ENCODE data around the gene NFE2L3.

Gene NFE2L3

DNA sequence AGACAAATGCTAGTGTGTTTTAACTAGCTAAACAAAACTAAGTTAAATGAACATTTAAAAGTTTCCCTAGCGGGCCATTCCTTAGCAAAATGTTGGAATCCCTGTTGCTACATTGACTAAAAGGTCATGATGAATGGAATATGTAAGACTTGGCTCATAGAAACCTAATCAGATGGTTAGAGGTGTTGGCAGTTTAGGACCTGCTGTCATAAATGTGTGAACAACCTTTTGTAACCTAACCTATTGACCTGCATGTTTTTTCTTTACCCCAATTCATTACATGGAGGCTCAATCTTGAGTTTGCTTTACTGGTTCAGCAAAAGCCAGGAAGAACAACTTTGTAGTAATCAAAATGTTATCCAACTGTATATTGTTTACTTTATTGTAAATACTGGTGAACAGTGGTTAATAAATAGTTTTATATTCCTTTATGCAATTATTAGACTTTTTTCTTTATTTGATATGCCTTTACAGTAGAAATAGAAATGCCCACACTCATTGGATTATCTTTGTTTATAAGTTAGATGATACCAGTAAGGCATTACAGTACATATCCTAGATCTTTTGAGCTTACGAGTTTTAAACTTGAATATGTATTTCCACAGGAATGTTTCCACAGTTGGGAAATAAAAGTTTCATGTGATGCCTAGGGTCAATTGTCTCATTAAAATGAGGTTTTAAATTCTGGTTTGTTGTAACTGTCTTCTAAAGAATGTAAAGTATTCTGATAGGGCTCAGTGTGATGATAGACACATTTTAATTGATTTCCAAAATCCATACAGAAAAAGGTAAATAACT lies 61.1 kb downstream of the NFE2L3 start:
- Histone ChIP-seq H3K4me3 (ENCODE audit: insufficient read length, low read depth) (no peak overlapping the region), H3K4me1 (ENCODE audit: insufficient read depth, insufficient read length) (no peaks in the 10 kb centered on the region), H3K27me3 (ENCODE audit: insufficient read depth, insufficient read length) (no peaks in the 10 kb centered on the region), H3K36me3 (ENCODE audit: insufficient read depth, insufficient read length, low read length) (peaks cover 54% of the 10 kb centered on the region), H3K9me3 (ENCODE audit: insufficient read depth, low read length) (no peaks in the 10 kb centered on the region), H3K9ac (ENCODE audit: insufficient read length, low read depth) (no peak overlapping the region)
- DNase-seq (ENCODE audit: low read depth, low spot score) = no peak
- TF ChIP-seq SUZ12 (IDR thresholded peaks at IDR 0.05; ENCODE audit: extremely low read depth, insufficient read depth, insufficient read length) (no peak), YY1 (IDR thresholded peaks at IDR 0.05; ENCODE audit: insufficient read depth, insufficient read length) (no peak), ZNF274 (IDR thresholded peaks at IDR 0.05; ENCODE audit: low read depth, low read length) (no peak)

DNA sequence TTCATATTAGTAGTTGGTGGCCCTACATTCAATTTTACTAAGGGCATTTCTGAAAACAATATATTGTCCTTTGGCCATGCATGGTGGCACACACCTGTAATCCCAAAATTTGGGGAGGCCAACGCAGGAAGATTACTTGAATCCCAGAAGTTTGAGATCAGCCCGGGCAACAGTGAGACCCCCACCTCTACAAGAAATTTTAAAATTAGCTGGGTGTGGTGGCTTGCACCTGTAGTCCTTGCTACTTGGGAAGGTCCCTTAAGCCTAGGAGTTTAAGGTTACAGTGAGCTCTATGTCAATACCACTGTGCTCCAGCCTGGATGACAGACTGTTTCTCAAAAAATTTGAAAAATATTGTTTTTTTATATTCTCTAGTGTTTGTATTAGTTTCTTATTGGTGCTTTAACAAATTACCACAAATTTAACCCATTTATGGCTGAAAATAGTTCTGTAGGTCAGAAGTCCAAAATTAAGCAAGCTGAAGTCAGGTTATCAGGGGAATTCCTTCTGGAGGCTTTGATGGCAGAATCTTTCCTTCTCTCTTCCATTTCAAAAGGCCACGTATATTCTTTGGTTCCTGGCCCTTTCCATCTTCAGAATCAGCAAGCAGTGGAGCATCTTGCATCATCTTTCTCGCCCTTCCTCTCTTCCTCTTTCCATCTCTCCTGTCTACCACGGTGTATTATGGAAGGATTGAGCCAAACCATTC lies 62.0 kb downstream of the NFE2L3 start:
- no peaks in the 10 kb centered on the region for H3K4me1 ChIP-seq (ENCODE audit: insufficient read depth, insufficient read length)
- H3K9me3 ChIP-seq (ENCODE audit: insufficient read depth, low read length) = no peaks in the 10 kb centered on the region
- H3K36me3 ChIP-seq (ENCODE audit: insufficient read depth, insufficient read length, low read length) = peaks cover 46% of the 10 kb centered on the region
- DNase-seq (ENCODE audit: low read depth, low spot score) = no peak
- no peak overlapping the region for H3K9ac ChIP-seq (ENCODE audit: insufficient read length, low read depth)
- H3K27me3 ChIP-seq (ENCODE audit: insufficient read depth, insufficient read length) = no peaks in the 10 kb centered on the region
- TF ChIP-seq SUZ12 (IDR thresholded peaks at IDR 0.05; ENCODE audit: extremely low read depth, insufficient read depth, insufficient read length) (no peak), ZNF274 (IDR thresholded peaks at IDR 0.05; ENCODE audit: low read depth, low read length) (no peak), YY1 (IDR thresholded peaks at IDR 0.05; ENCODE audit: insufficient read depth, insufficient read length) (no peak)
- no peak overlapping the region for H3K4me3 ChIP-seq (ENCODE audit: insufficient read length, low read depth)

DNA sequence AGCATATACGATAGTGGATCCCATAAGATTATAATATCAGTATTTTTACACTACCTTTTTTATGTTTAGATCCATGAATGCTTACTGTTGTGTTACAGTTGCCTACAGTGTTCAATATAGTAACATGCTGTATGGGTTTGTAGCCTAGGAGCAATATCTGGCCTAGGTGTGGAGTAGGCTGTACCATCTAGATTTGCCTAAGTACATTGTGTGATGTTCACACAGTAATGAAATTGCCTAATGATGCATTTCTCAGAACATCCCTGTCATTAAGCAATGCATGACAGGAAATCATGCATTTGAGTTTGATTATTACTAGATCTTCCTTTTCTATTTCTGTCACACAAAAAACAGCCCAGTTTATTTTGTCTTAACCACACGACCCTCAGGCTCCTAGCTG lies 64.1 kb downstream of the NFE2L3 start:
- TF ChIP-seq YY1 (IDR thresholded peaks at IDR 0.05; ENCODE audit: insufficient read depth, insufficient read length) (no peak), ZNF274 (IDR thresholded peaks at IDR 0.05; ENCODE audit: low read depth, low read length) (no peak), SUZ12 (IDR thresholded peaks at IDR 0.05; ENCODE audit: extremely low read depth, insufficient read depth, insufficient read length) (no peak)
- Histone ChIP-seq H3K4me1 (ENCODE audit: insufficient read depth, insufficient read length) (no peaks in the 10 kb centered on the region), H3K4me3 (ENCODE audit: insufficient read length, low read depth) (no peak overlapping the region), H3K9me3 (ENCODE audit: insufficient read depth, low read length) (no peaks in the 10 kb centered on the region), H3K9ac (ENCODE audit: insufficient read length, low read depth) (no peak overlapping the region), H3K27me3 (ENCODE audit: insufficient read depth, insufficient read length) (no peaks in the 10 kb centered on the region), H3K36me3 (ENCODE audit: insufficient read depth, insufficient read length, low read length) (peaks cover 25% of the 10 kb centered on the region)
- DNase-seq (ENCODE audit: low read depth, low spot score) = no peak

DNA sequence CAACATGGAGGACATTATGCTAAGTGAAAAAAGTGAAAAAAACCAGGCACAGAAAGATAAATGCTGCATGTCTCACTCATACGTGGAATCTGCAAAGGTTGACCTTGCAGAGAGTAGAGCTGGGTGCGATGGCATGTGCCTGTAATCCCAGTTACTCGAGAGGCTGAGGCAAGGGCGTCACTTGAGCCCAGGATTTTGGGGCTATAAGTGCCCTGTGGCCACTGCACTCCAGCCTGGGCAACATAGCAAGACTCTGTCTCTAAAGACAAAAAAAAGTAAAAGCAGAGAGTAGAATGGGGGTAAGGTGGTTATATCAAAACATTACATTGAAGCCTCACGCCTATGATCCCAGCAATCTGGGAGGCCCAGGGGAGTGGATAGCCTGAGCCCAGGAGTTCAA lies 72.4 kb downstream of the NFE2L3 start:
- no peaks in the 10 kb centered on the region for H3K36me3 ChIP-seq (ENCODE audit: insufficient read depth, insufficient read length, low read length)

DNA sequence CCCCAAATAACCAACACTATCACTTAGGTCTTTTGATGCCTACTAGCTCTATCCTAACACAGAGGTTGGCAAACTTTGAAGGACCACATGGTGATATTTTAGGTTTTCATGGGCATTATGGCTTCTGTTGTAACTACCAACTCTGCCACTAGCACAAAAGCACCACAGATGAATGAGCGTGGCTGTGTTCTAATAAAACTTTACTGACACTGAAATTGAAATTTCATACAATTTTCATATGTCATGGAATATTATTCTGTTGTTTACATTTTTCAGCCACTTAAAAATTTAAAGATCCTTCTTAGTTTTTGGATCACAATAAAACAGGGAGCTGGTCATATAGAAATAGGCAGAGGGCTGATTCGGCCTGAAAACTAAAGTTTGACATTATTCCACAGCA lies 76.0 kb downstream of the NFE2L3 start:
- no peaks in the 10 kb centered on the region for H3K4me1 ChIP-seq (ENCODE audit: insufficient read depth, insufficient read length)
- H3K9me3 ChIP-seq (ENCODE audit: insufficient read depth, low read length) = no peaks in the 10 kb centered on the region
- H3K27me3 ChIP-seq (ENCODE audit: insufficient read depth, insufficient read length) = no peaks in the 10 kb centered on the region
- no peak for TF ChIP-seq YY1 (IDR thresholded peaks at IDR 0.05; ENCODE audit: insufficient read depth, insufficient read length)
- no peak for TF ChIP-seq ZNF274 (IDR thresholded peaks at IDR 0.05; ENCODE audit: low read depth, low read length)
- no peak for TF ChIP-seq SUZ12 (IDR thresholded peaks at IDR 0.05; ENCODE audit: extremely low read depth, insufficient read depth, insufficient read length)
- no peaks in the 10 kb centered on the region for H3K36me3 ChIP-seq (ENCODE audit: insufficient read depth, insufficient read length, low read length)
- H3K4me3 ChIP-seq (ENCODE audit: insufficient read length, low read depth) = no peak overlapping the region
- no peak for DNase-seq (ENCODE audit: low read depth, low spot score)
- no peak overlapping the region for H3K9ac ChIP-seq (ENCODE audit: insufficient read length, low read depth)

More for the DNA sequence above, 72.4 kb downstream of the NFE2L3 start:
- Histone ChIP-seq H3K27me3 (ENCODE audit: insufficient read depth, insufficient read length) (no peaks in the 10 kb centered on the region), H3K4me3 (ENCODE audit: insufficient read length, low read depth) (no peak overlapping the region), H3K9me3 (ENCODE audit: insufficient read depth, low read length) (no peaks in the 10 kb centered on the region), H3K9ac (ENCODE audit: insufficient read length, low read depth) (no peak overlapping the region), H3K4me1 (ENCODE audit: insufficient read depth, insufficient read length) (no peaks in the 10 kb centered on the region)
- no peak for DNase-seq (ENCODE audit: low read depth, low spot score)
- TF ChIP-seq SUZ12 (IDR thresholded peaks at IDR 0.05; ENCODE audit: extremely low read depth, insufficient read depth, insufficient read length) (no peak), YY1 (IDR thresholded peaks at IDR 0.05; ENCODE audit: insufficient read depth, insufficient read length) (no peak), ZNF274 (IDR thresholded peaks at IDR 0.05; ENCODE audit: low read depth, low read length) (no peak)

DNA sequence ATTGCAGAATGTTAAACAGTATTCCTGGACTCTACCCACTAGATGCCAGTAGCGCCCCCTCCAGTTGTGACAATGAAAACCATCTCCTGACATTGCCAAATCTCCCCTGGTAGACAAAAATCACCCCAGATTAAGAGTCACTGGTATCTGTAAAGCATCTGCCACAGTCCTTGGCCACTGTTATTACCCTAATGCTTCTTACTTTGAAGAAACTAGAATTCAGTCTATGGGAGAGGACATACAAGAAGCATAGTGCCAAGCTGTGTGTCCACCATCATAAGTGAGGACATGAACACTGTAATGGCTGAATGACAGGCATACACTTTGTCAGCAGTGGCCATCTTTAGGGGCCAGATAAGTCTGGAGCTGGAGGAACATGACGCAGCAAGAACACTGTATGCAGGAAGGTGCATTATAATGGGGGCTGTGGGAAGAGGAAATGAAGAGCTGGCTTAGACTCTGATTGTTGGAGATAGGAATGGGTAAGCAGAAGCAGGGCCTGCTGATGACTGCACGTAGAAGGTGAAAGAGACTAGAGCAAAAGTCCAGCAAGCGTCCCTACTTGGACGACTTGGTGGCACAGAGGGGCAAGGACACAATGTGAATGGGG lies 82.0 kb downstream of the NFE2L3 start:
- no peaks in the 10 kb centered on the region for H3K9me3 ChIP-seq (ENCODE audit: insufficient read depth, low read length)
- no peaks in the 10 kb centered on the region for H3K36me3 ChIP-seq (ENCODE audit: insufficient read depth, insufficient read length, low read length)
- no peak overlapping the region for H3K9ac ChIP-seq (ENCODE audit: insufficient read length, low read depth)
- H3K4me1 ChIP-seq (ENCODE audit: insufficient read depth, insufficient read length) = no peaks in the 10 kb centered on the region
- H3K4me3 ChIP-seq (ENCODE audit: insufficient read length, low read depth) = no peak overlapping the region
- TF ChIP-seq YY1 (IDR thresholded peaks at IDR 0.05; ENCODE audit: insufficient read depth, insufficient read length) (no peak), ZNF274 (IDR thresholded peaks at IDR 0.05; ENCODE audit: low read depth, low read length) (no peak), SUZ12 (IDR thresholded peaks at IDR 0.05; ENCODE audit: extremely low read depth, insufficient read depth, insufficient read length) (no peak)
- DNase-seq (ENCODE audit: low read depth, low spot score) = no peak
- no peaks in the 10 kb centered on the region for H3K27me3 ChIP-seq (ENCODE audit: insufficient read depth, insufficient read length)

Data from NT2/D1 (cell line).